Neural cell (in vitro differentiated cells): ENCODE measurements around the gene MAMDC2.
"Not testable (repeated sequence)": the region's sequence is repeated elsewhere in the genome, so short reads cannot be mapped to it uniquely, and the experiment has no call there.

Source experiments
- EZH2 ChIP-seq: fragments of 200-600, 300-800 bp; shearing (Covaris generic), sonication (generic); IDR thresholded peaks from 2 replicates; pipeline ENCODE4 v1.6.1; 2014; ENCODE audit warnings: antibody characterized with exemption, low read length, borderline replicate concordance, mild to moderate bottlenecking; ENCODE audit not compliant: insufficient read depth, poor library complexity, severe bottlenecking
- POLR2AphosphoS5 ChIP-seq: IDR thresholded peaks from 2 replicates; pipeline ENCODE4 v1.6.1; 2012
- TAF1 ChIP-seq: IDR thresholded peaks from 2 replicates; pipeline ENCODE4 v1.6.1; 2012; ENCODE audit warnings: low read depth
- TF ChIP-seq, protein P1 (sequence below): fragments of 450-650 bp; IDR thresholded peaks from 2 replicates; pipeline ENCODE4 v1.5.1; 2014; ENCODE audit warnings: antibody characterized with exemption, mild to moderate bottlenecking, moderate library complexity; ENCODE audit not compliant: poor library complexity, severe bottlenecking

DNA sequence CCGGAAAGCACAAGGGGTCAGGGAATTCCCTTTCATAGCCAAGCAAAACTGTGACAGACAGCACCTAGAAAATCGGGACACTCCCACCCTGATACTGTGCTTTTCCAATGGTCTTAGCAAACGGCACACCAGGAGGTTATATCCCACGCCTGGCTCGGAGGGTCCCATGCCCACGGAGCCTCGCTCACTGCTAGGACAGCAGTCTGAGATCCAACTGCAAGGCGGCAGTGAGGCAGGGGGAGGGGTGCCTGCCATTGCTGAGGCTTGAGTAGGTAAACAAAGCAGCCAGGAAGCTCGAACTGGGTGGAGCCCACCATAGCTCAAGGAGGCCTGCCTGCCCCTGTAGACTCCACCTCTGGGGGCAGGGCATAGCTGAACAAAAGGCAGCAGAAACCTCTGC, 190.6 kb downstream of the MAMDC2 start:
- TF ChIP-seq, protein P1, sequence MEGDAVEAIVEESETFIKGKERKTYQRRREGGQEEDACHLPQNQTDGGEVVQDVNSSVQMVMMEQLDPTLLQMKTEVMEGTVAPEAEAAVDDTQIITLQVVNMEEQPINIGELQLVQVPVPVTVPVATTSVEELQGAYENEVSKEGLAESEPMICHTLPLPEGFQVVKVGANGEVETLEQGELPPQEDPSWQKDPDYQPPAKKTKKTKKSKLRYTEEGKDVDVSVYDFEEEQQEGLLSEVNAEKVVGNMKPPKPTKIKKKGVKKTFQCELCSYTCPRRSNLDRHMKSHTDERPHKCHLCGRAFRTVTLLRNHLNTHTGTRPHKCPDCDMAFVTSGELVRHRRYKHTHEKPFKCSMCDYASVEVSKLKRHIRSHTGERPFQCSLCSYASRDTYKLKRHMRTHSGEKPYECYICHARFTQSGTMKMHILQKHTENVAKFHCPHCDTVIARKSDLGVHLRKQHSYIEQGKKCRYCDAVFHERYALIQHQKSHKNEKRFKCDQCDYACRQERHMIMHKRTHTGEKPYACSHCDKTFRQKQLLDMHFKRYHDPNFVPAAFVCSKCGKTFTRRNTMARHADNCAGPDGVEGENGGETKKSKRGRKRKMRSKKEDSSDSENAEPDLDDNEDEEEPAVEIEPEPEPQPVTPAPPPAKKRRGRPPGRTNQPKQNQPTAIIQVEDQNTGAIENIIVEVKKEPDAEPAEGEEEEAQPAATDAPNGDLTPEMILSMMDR = not testable (repeated sequence)
- TF ChIP-seq TAF1, POLR2AphosphoS5, EZH2: not testable (repeated sequence)
